Calu3 (cell line): Measurements from ENCODE around the gene LCE1F. TPM values are rescaled to one million over a fixed set of nuclear protein-coding genes. Genes with fewer than 3 reads are reported as not detected.

Experiments used
- BruUV-seq: library from RNA; stranded (reverse); fragments of 400-500 nt; replicated peaks from 2 replicates; lab custom pipeline; 2021; lab: Mats Ljungman, UMichigan
- CTCF ChIA-PET: fragments of 300-600 bp; sonication (Branson Sonifier 250); formaldehyde crosslinking; loops from one replicate; lab custom pipeline; 2022; ENCODE audit warnings: antibody characterized with exemption; lab: Charles Lee
- DNase-seq: peaks from one replicate; pipeline ENCODE4 v3.0.0; 2022
- H3K27ac Mint-ChIP-seq: one replicate; pipeline ENCODE4 v1.8.0; 2022; ENCODE audit warnings: mixed read lengths; ENCODE audit not compliant: unreplicated experiment
- H3K27me3 Mint-ChIP-seq: one replicate; pipeline ENCODE4 v1.8.0; 2022; ENCODE audit warnings: mixed read lengths; ENCODE audit not compliant: unreplicated experiment
- H3K36me3 Mint-ChIP-seq: one replicate; pipeline ENCODE4 v1.8.0; 2022; ENCODE audit warnings: mild to moderate bottlenecking, moderate library complexity, mixed read lengths; ENCODE audit not compliant: insufficient read depth, unreplicated experiment
- H3K4me1 Mint-ChIP-seq: one replicate; pipeline ENCODE4 v1.8.0; 2022; ENCODE audit warnings: mild to moderate bottlenecking, low read depth, mixed read lengths; ENCODE audit not compliant: unreplicated experiment
- H3K4me3 Mint-ChIP-seq: one replicate; pipeline ENCODE4 v1.8.0; 2022; ENCODE audit warnings: mild to moderate bottlenecking, low read depth, moderate library complexity, mixed read lengths; ENCODE audit not compliant: unreplicated experiment
- H3K9me3 Mint-ChIP-seq: one replicate; pipeline ENCODE4 v1.8.0; 2022; ENCODE audit warnings: low read depth, mixed read lengths; ENCODE audit not compliant: unreplicated experiment
- intact Hi-C: fragments of 100-400 bp; cut with micrococcal nuclease; formaldehyde crosslinking; loops from one replicate; pipeline ENCODE4 v1.10.0; 2022; ENCODE audit not compliant: unreplicated experiment
- total RNA-seq: library from RNA; stranded (reverse); gene quantifications from 2 replicates; pipeline ENCODE4 v1.2.3, GENCODE V29; 2022
- TF ChIP-seq, protein P1 (sequence below): fragments of 200-600 bp; IDR thresholded peaks from one replicate; pipeline ENCODE4 v1.8.0; 2022; ENCODE audit warnings: antibody characterized with exemption; ENCODE audit not compliant: unreplicated experiment

Gene LCE1F
- total RNA-seq, 1 experiment from 2014 or later, result not detected

DNA sequence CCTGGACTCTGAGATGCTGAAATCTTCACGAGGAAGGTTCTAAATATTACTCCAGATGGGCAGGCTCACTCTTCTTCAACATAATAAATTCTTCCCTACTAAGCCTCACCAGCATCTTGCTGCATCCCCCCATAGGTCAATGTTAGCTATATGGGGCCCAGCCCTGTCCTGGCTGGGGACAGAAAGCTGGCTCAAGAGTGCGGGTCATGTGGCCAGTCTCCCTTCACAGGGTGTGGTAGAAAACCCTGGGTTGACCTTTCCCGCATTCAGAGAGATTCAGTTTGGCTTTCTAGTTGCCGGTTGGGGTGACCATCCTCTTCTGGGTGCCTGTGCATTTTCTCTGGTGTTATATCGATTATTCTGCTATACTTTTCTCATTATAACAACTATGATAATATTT is 36.9 kb upstream of the LCE1F start:
- H3K9me3 Mint-ChIP-seq, result no peaks in the 10 kb centered on the region
- H3K27me3 Mint-ChIP-seq, result peaks cover 88% of the 10 kb centered on the region
- no peak overlapping the region for H3K4me3 Mint-ChIP-seq
- H3K27ac Mint-ChIP-seq, result no peak overlapping the region
- H3K36me3 Mint-ChIP-seq, result no peaks in the 10 kb centered on the region
- CTCF ChIA-PET, result no interaction called here
- DNase-seq, result no peak
- TF ChIP-seq, protein P1, sequence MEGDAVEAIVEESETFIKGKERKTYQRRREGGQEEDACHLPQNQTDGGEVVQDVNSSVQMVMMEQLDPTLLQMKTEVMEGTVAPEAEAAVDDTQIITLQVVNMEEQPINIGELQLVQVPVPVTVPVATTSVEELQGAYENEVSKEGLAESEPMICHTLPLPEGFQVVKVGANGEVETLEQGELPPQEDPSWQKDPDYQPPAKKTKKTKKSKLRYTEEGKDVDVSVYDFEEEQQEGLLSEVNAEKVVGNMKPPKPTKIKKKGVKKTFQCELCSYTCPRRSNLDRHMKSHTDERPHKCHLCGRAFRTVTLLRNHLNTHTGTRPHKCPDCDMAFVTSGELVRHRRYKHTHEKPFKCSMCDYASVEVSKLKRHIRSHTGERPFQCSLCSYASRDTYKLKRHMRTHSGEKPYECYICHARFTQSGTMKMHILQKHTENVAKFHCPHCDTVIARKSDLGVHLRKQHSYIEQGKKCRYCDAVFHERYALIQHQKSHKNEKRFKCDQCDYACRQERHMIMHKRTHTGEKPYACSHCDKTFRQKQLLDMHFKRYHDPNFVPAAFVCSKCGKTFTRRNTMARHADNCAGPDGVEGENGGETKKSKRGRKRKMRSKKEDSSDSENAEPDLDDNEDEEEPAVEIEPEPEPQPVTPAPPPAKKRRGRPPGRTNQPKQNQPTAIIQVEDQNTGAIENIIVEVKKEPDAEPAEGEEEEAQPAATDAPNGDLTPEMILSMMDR, result no peak
- intact Hi-C loops, result loop anchor here (10.0 kb wide), 1 partner anchor 83 kb away; no protein-coding TSS in a partner anchor
- H3K4me1 Mint-ChIP-seq, result no peaks in the 10 kb centered on the region
- no TSS peak for BruUV-seq

DNA sequence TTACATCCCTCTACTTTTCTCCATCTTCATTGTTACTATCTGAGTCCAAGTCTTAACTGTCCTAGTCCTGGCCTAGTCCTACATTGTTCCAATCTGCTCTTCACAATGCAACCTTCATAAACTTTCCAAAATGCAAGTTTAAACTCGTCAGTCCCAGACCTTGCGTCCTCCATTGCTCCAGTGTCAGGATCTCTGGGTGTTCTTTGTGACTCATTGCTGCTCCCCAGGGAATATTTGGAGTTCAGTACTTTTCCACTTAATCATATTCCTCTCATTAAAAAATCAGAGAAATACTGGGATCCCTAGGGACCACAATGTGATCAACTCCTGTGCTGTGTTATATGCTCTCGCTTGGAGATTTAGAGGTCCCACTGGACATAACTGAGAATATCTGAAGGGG is 35.1 kb upstream of the LCE1F start:
- CTCF ChIA-PET, result no interaction called here

DNA sequence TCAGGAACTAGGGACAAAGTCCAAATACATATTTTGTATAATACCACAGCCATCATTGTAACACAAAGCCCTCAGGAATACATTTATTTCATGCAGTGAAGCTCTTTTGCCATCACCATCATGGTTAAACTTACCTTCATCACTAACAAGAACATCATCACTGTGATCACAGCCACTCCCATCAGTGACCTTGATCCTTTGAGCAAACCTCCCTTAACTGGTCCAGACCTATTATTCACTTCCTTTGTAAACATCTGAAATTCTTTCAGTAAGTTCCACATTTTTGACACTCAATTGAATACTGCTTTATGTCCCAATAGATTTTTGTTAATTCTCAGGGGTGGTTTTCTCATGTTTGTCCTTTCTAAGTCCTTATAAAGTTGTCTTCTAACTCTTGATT is 33.3 kb upstream of the LCE1F start:
- Mint-ChIP-seq H3K27ac (no peak overlapping the region), H3K36me3 (peaks cover 4% of the 10 kb centered on the region), H3K27me3 (peaks cover 77% of the 10 kb centered on the region), H3K4me3 (no peak overlapping the region), H3K9me3 (no peaks in the 10 kb centered on the region), H3K4me1 (peaks cover 10% of the 10 kb centered on the region)
- TF ChIP-seq, protein P1, result no peak
- intact Hi-C loops, result loop anchor here (10.0 kb wide), 2 partner anchors 247 to 483 kb away; no protein-coding TSS in a partner anchor
- DNase-seq, result no peak
- CTCF ChIA-PET, result no interaction called here
- BruUV-seq, result no TSS peak

More for the DNA sequence above, 35.1 kb upstream of the LCE1F start:
- Mint-ChIP-seq H3K27ac (no peak overlapping the region), H3K36me3 (no peaks in the 10 kb centered on the region), H3K4me1 (no peaks in the 10 kb centered on the region), H3K27me3 (peaks cover 88% of the 10 kb centered on the region), H3K9me3 (no peaks in the 10 kb centered on the region), H3K4me3 (no peak overlapping the region)
- TF ChIP-seq, protein P1, result no peak
- no peak for DNase-seq
- BruUV-seq, result no TSS peak
- intact Hi-C loops, result loop anchor here (10.0 kb wide), 3 partner anchors 85 to 485 kb away; no protein-coding TSS in a partner anchor

DNA sequence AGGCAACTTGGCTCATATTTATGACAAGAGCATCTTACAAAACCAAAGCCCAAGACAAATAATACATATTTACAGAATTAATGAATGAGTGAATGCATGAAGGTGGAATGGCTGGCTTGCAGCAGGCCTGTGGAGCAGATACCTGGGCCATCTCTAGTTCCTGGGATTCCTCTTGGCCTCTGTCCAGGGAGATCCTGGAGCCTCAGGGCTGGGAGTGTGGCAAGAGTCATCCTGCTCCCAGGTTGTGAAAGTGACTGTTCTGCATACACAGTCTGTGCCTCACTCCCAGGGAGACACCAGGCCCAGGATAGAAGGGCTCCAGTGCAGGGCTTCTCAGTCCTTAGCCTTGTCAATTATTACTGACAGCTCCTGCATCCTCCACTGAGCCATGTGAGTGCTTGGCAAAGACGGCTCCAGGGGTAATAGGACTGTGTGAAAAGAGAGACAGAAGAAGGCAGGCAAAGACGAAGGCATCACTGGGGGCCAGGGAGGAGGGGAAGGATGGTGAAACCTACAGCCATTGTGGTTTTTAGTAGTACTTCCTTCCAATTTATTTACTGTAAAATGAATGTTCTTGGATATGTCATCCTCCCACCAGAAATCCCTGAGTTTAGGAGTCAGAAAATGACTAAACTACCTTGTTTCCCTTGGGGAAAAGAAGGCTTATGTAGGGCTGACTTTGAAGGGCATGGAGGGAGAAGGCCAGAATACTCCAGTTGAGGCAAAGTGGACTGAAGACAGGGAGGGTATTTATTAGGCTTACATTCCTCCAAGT is 31.4 kb upstream of the LCE1F start:
- intact Hi-C loops, result loop anchor here (10.0 kb wide), 2 partner anchors 249 to 481 kb away; no protein-coding TSS in a partner anchor
- no peaks in the 10 kb centered on the region for H3K9me3 Mint-ChIP-seq
- H3K4me1 Mint-ChIP-seq, result peaks cover 10% of the 10 kb centered on the region
- no TSS peak for BruUV-seq
- H3K36me3 Mint-ChIP-seq, result peaks cover 4% of the 10 kb centered on the region
- H3K27ac Mint-ChIP-seq, result no peak overlapping the region
- H3K27me3 Mint-ChIP-seq, result peaks cover 58% of the 10 kb centered on the region
- TF ChIP-seq, protein P1, result no peak
- CTCF ChIA-PET, result no interaction called here
- DNase-seq, result no peak
- H3K4me3 Mint-ChIP-seq, result no peak overlapping the region
